RPMI7951 (cell line): ENCODE measurements around the gene CAMTA1. TPM values are rescaled to one million over a fixed set of nuclear protein-coding genes. Genes with fewer than 3 reads are reported as not detected.

Experiments used
- DNase-seq: peaks from one replicate; pipeline ENCODE4 v3.0.0-alpha.2; 2012; ENCODE audit warnings: low read depth
- total RNA-seq: library from RNA; depleted of rRNA; stranded (reverse); fragments of >200 nt; shearing (Covaris generic); gene quantifications from 2 replicates; pipeline ENCODE4 v1.2.3, GENCODE V29; 2014

CAMTA1 gene
- total RNA-seq, 1 experiment from 2014 or later, result 91.0 TPM

DNA sequence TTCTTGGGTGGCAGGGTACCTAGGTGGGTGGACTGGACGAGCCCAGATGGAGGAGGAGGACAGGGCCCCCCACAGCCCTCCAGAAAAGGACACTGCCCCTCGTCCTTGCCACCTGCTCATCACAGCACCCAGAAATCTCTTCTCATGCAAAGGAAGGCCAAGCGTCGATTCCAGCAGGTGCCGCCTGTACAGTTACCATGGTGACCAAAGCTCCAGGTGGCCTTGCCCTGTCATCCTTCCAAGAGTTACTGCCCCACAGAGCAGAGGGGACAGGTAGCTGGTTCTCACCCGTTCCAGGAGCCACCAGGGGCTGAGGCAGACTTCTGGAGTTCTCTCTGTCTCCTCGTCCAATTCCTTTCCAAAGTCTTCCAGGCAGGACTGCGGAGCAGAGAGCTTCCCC lies 865.9 kb downstream of the CAMTA1 start:
- DNase-seq, result no peak

DNA sequence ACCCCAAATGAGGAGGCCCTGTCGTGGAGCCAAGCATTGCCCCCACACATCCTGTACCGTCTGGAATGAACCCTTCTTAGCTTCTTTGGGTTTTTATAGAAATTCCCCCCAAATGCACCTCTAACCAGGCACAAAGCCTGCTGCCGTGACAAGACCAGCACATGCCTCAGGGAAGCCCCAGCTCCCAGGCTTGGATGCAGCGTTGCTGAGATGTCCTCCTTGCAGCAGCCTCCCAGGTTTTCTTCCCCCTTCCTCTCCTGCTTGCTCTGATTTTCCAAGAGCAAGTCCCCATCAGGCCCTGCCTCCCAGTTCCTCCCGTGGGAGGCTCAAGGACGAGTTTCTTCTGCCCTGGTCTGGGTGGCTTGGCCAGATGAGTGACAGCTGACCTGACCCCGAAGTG lies 866.8 kb downstream of the CAMTA1 start:
- no peak for DNase-seq

DNA sequence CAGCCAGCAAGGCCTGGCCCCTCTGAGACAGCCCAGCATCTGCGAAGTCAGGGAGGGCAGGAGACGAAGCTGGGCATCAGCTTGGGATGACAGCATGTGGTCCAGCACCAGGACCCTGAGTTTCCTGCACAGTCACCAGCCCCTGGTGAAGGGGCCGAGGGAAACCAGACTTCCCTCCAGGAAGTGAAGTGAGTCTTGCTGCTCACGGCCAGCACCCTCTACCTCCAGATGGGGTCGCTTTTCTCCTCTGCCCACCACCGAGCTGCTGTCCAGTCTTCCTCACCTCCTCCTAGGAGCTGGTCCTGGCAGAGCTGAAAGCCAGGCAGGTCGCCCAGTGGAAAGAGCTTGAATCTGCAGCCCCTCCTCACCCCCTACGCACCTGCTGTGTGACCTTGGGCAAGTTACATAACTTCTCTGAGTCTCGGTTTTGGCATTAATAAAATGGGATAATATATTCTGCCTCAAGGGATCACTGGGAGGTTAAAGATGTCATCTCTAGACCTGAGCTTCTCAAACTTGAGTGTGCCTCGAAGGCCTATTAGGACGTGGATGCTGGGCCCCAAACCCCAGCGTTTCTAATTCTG lies 867.4 kb downstream of the CAMTA1 start:
- no peak for DNase-seq

DNA sequence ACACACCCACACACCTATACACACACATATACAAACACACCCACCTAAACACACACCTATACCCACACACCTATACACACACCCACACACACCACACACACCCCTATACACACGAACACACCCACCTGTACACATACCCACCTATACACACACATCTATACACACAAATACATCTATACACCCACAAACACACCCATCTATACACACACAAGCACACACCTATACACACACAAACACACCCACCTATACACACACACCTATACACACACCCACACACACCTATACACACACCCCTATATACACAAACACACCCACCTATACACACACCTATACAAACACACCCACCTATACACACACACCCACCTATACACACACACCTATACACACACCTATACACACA lies 869.5 kb downstream of the CAMTA1 start:
- no peak for DNase-seq

- DNase-seq, result no peak
These were observed 870.1 kb downstream of the CAMTA1 start for GRCh38 chr1:7655354-7655753.

DNA sequence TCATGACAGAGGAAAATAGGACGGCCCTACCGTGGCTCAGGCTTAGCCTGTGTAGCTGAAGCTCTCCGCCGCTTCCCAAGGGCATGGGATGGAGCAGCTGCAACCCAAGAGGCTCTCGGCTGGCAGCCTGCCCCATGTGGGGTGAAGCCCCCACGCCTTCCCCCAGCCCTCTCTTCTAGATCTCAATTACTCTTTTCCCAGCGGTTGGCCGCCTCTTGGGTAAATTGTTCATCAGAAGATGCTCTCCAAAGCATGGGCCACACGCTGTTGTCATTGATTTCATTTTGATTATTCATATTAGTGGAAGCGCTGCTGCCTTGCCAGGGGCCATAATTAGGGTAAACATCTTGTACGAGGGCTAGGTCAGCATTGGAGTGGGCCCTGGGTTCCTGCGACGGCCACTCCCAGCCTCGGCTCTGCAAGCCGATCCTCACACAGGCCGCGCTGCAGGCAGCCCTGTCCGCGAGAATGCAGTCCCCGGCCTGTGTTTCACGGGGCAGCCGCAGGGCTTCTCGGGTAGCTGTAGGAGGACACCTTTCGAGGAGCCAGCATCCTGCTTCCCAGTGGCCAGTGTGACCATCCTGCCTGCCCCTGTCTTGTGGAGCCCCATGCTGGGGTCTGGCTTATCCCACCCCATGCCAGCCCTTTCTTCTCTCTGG lies 871.4 kb downstream of the CAMTA1 start:
- DNase-seq, result no peak

DNA sequence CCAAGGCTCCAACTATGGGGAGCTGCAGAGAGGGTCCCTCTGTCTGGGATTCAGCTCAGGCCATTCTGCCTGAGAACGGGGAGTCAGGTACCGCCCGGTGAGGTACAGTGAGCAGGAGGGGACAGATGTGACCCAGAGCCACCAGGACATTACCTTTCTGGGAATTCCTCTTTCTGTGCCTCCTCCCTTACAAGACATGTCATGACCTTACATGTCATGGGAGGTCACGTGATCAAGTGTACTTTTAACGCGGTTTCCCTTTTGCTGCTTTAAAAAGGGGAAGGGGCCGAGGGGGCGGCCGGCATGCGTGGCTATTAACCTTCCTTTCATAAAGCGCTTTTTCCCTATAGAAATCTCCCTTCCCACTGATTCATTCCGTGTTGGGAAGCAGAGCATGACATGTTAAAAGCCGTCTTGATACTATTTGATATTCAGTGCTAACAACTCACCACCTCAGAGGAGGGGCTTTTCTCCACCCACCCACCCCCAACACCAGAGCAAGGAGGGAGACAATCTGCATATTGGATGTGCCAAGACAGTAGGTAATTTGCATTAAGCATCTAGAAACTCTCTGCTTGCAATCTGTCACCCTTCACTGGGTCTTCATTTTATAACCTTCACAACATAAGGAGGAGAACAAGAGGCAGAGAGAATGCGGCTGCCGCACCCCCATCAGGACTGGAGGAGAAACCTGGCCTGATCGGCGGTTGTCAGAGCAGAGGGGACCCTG lies 872.2 kb downstream of the CAMTA1 start:
- DNase-seq, result no peak

DNA sequence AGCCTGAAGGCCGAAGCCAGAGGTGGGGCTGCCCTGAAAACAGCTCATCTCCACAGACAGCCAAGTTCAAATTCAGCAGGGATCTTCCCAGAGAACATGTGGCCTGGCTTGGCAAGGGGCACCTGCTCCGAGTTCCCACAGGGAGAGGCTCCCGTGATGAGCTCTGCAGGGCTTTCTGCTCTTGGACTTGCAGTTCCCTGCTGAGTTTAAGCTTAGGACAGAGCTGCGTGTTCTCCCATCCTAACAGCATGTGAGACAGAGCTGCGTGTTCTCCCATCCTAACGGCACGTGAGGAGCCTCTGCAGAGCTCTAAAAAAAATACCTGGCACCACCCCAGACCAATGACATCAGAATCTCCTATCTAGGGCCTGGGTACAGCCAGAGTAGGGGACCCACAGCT lies 872.8 kb downstream of the CAMTA1 start:
- DNase-seq, result no peak

DNA sequence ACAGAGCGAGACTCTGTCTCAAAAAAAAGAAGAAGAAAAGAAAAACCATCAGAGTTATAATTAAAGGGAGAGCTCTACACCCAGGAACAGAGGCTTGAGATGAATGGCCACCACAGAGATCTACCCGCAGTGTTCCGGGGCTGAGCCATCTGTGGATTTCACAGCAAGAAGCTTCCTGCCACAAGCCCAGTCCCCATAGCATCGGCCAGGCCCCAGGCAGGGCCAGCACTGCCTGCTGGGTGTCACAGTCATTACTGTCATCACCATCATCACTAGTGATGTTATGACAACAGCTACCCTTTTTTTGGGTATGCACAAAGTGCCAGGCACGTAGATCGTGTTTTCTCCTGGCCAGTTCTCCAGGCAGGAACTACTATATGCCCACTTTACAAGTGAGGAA lies 874.3 kb downstream of the CAMTA1 start:
- no peak for DNase-seq

GRCh38 chr1:7663451-7664146 lies 878.3 kb downstream of the CAMTA1 start:
- no peak for DNase-seq

- no peak for DNase-seq
These were observed 879.1 kb downstream of the CAMTA1 start for GRCh38 chr1:7664147-7664892.

GRCh38 chr1:7664893-7665250 lies 879.6 kb downstream of the CAMTA1 start:
- DNase-seq, result no peak

- no peak for DNase-seq
These were observed 881.0 kb downstream of the CAMTA1 start for GRCh38 chr1:7666249-7666648.

GRCh38 chr1:7667159-7667558 lies 881.9 kb downstream of the CAMTA1 start:
- no peak for DNase-seq

GRCh38 chr1:7667625-7668218 lies 882.5 kb downstream of the CAMTA1 start:
- DNase-seq, result peak; percentile 78

DNA sequence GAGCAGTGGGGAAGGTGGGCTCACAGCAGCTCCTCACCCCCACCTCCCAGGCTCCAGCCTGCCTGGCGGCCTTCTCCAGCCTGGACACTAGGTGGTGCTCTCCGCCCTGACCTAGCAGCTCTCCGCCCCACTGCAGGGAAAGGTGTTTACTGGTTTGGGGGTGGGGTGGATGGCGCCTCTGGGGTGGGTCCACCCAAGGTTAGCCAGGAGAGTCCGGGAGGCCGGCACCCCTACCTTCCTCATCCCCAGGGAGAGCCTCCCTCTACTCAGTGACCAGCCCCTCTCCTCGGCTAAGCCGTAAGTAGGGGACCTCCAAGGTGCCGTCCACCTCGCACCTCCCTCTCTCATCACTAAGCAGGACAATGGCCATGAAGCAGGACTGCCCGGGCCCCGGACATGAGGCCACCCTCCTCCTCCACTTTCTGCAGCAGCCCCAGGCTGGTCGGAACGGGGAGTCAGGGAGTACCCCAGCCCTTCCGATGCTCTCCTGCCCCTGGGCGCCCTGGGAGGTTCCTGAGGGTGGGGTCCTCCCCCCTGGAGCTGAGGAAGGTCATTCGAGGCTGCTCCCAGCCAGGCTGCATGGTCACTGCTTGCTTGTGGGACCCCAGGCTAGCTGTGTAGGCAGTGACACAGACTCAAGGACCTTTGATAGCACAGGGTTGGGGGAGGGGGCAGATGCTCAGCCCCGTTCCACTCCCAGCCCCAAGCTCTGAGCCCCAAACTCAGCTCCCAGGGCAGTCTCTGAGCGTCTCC lies 884.5 kb downstream of the CAMTA1 start:
- peak; percentile 33 for DNase-seq

DNA sequence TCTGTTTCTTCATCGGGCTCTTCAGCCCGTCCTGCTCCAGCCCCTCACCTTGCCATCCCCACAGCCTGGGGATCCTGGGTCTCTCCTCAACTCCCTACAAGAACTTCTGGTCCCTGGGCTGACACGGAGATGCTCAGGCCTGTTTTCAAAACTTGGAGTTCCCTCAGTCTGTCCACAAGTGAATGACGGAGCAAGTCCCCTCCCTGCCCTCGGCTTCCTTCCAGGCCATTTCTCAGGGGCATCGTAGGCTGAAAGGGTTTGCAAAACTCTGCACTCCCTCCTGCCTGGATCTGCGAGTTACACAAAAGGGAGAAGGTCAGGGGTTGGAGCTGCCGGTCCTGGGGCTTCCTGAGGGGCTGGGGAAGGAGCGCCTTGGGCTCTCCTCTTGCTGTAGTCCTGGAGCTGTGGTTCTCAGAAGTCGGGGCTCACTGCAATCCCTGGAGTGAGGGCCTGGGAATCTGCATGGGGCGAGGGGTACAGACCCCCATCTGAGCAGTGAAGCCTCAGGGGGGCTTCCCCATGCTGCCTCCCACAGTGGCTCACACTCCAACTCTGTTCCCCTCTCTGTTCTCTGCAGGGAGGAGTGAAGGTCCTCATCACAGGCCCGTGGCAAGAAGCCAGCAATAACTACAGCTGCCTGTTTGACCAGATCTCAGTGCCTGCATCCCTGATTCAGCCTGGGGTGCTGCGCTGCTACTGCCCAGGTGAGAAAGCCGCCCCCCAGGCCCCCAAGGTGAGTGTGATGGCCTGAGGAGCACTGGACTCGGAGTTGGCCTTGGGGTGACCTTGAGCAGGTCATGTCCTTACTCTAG lies 885.3 kb downstream of the CAMTA1 start:
- DNase-seq, result no peak

DNA sequence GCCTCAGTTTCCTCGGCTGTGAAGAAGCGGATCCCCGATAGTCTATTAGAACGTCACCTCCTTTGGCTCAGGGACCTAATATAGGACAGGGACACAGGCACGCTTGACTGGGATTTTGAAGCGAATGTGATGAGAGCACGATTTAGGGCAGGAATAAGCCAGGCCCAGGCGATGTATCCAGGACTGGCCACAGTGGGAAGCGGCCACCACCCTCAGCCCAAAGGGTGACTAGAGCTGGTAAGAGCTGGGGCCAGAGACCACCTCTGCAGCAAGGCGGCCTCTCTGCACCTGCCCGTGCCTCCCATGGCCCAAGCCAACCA lies 885.9 kb downstream of the CAMTA1 start:
- no peak for DNase-seq

GRCh38 chr1:7671676-7672075 lies 886.4 kb downstream of the CAMTA1 start:
- DNase-seq, result no peak

DNA sequence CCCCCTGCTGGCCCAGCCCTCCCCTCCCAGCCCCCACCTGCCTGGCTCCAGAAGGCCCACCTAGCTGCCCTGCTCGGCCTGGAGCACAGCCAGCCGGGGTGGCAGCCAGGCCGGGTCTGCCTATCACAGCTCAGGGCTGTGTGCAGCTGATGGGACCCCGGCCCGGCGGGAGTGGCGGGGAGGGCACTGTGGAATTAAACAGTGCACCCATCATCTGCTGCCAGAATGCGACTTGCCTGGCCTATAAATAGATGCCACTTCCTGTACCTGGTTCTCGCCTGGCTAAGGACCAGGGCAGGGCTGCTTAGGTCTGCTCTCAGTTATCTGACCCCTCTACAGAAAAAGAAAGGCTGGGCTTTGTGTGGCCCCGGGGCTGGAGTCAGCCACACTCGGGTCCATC lies 887.6 kb downstream of the CAMTA1 start:
- DNase-seq, result no peak
